ENCODE results near the gene RCBTB2.

Gene RCBTB2

DNA sequence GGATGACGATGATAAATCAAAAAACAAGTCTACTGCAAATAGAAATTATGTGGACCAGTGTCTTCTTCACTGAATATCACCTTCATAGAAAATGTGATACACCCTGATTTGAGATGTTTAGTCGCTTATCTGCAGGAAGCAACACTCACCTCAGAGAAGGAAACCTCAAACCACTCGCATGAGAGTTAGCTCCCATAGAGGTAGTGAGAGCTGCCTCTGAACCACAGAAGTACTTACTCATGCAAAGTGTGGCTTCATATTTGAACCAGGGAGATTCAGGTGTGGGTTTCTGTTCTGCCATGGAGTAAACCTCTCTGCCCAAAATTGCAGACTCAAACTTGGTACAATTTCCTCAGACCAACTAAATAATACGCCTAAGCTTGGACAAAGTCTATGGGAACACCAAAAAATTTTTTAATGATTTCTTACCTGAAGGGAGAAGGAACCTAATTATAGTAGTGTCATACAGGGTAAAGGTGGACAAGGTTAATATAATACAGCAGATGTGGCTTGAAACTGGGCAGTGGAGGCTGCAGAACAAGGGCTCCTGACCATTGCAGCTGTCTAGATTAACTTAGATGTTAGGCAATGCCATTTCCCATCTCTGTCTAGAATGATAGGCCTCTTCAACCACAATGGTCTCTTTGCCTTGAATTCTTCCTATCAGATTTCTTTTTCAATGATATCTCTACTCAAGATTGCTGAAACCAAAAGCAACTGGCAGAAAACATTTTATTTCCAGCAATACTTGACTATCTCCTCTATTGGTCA is 29.6 kb upstream of the RCBTB2 start:
- peak; percentile 37 to 41 for DNase-seq

DNA sequence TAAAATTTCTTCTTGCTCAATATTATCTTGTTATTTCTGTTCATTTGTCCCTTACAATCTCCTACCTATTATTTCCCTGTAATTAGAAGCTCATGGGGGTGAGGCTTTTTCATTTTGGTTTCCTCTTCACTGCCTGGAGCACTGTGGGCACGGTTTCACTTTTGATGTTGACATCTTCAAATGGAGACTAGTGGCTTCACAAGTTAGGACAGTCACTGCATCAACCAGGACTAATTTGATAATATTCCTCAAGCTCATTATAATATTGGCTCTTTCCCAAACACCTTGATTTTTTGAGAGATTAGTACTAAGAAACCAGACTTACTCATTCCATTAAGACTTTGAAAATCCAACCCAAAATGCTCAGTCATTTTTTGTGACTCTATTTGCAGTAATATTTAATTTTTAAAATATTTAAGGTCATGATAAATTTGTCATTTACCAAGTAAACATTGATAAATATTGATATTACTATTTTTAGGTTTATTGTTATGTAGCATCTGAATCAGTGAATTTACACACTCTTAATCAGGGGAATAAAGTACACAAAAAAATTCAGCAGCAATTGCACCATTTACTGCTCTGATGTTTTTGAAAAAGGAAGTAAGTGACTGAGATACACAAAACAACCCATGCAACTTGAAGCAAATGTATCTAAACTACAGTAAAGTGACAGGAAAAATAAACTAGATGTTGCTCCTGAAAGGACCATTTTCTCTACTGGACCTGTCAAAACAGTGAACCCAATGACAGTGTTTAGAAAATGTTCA is 28.8 kb upstream of the RCBTB2 start:
- no peak for DNase-seq

DNA sequence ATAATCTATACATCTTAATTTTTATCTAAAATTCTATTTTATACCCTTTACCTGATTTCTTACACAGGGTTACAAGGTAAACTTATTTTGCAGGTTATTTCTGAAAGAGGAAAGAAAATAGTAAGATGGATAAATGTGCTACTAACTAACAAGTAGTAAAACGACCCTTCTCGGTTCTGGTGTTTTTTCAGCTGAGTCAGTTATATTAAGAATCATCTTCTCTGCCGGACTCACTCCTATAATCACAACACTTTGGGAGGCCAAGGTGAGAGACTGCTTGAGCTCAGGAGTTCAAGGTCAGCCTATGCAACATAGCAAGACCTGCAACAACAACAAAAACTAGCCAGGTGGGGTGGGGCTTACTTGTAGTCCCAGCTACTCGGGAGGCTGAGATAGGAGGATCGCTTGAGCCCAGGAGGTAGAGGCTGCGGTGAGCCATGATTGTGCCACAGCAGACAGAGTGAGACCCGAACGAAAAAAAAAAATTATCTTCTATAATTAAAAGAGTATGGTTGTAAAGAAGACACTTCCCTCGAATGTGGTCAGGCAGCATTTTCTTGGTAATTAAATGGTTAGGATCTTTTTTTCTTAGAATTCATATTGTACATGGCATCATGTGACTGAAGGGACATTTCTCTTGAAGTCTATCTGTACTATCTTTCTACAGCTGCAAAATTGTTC is 27.9 kb upstream of the RCBTB2 start:
- DNase-seq, result no peak

DNA sequence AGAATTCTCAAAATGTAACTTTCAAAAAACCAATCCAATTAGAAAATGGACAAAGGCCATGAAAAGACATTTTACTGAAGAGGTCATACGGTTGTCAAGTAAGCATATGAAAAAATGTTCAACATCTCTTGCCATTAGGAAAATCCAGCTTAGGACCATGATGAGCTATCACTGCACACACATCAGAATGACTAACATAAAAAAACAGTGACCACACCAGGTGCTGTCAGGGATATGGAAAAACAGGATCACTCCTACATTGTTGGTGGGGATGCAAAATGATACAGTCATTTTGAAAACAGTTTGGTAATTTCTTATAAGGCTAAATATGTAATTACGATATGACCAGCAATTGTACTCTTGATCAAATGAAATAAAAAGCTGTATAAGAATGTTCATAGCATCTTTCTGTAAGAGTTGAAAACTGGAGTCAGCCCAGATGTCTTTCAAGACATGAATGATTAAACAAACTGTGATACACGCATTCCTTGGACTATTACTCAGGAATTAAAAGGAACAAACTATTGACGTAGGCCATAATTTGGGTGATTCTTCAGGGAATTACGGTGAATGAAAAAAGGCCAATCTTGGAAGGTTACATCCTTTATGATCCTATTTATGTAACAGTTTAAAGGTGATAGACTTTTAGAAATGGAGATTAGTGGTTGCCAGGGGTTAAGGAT is 26.9 kb upstream of the RCBTB2 start:
- DNase-seq, result no peak

DNA sequence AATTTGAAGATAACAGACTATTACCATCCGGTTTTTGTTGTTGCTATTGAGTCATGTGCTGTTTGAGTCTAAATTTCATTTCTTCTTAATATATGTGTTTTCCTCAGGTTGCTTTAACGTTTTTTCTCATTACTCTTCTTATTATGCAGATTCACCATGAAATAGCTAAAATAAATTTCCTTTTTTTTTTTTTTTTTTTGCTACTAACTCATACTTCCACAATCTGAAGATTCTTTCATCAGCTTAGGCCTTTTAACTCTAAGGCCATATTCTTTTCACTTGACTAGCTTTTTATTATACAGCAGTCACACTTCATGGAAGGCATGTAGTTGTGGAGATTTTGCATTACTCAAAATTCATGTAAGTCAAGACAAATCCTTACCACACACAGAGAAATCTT is 23.9 kb upstream of the RCBTB2 start:
- no peak for DNase-seq

DNA sequence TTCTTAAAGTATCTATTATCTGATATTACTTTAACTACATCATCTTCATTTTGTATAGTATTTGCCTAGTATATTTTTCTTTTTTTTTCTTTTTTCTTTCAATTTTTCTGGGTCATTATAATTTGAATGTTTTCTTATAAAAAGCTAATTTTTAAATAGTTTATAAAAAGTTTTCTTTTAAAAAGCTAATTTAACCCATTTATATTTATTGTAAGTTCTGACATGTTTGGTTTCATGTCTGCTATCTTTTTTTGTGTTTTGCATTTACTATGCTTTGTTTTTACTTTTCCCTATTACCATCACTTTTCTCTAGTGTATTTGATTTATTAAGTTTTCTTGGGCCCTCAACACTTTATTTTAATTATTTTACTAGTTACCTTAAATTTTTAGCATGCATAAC is 22.6 kb upstream of the RCBTB2 start:
- no peak for DNase-seq

DNA sequence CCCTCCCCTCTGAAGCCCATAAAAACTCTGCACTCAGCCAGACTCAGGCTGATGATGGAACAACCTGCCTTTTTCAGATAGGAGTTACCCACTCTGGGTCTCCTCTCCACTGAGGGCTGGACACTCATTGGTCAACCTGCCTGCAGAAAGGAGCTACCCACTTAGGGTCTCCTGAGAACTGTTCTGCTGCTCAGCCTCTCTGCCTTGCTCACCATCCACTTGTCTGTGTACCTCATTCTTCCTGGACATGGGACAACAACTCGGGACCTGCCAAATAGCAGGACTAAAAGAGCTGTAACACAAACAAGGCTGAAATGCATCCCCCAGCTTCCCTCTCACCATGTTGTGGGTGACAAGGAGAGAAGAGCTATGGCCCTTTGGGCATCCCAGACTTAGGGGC is 18.4 kb upstream of the RCBTB2 start:
- DNase-seq, result no peak

DNA sequence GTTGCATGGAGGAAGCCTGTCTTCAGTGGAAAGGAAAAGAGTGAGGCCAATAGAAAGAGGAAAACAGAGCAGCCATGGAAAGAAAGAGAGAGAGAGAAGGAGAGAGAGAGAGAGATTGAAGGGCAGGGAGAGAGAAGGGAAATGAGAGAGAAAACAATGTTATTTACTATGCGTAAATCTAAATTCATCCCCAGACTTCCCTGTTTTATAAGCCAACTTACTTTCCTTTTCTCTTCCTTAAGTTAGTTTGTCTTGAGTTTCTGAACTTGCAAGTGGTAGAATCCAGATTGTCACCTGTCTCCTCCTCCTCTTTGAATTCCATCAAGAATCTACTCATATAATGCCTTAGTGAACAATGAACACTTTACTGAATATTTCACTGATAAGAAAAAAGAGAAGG is 16.8 kb upstream of the RCBTB2 start:
- no peak for DNase-seq

DNA sequence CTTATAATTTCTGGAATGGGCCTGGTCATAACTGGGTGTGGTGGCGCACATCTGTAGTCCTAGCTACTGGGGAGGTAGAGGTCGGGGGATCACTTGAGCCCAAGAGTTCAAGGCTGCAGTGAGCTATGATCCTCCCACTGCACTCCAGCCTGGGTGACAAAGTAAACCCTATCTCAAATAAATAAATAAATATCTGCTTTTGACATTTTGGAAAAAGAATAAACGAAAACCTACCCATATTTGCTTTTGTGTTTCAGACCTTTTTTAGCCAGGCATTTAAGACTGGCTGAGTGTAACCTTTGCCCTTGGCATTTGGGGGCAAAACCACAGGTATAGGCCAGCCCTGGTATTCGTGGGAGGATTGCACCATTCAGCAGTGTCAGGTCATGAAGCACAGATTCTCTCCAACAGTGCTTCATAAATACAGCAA is 14.8 kb upstream of the RCBTB2 start:
- DNase-seq, result no peak

DNA sequence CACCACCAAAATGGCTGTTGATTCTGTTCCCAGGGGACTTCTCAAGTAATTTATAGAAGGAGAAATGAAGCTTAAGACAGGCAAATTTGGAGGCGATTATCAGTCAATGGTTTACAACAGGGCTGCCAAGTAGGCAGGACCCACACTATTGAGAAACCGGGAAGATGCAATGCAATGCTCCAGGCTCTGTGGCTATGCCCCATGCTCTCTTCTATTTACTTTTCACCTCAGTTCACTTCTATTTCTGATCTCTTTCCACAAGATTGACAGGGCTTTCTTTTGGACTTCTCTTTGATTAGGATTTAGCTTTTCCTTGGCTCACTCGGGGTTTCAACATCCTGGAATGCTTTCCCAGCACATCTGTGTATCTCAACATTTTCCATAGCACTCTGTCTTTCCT is 12.7 kb upstream of the RCBTB2 start:
- DNase-seq, result no peak

DNA sequence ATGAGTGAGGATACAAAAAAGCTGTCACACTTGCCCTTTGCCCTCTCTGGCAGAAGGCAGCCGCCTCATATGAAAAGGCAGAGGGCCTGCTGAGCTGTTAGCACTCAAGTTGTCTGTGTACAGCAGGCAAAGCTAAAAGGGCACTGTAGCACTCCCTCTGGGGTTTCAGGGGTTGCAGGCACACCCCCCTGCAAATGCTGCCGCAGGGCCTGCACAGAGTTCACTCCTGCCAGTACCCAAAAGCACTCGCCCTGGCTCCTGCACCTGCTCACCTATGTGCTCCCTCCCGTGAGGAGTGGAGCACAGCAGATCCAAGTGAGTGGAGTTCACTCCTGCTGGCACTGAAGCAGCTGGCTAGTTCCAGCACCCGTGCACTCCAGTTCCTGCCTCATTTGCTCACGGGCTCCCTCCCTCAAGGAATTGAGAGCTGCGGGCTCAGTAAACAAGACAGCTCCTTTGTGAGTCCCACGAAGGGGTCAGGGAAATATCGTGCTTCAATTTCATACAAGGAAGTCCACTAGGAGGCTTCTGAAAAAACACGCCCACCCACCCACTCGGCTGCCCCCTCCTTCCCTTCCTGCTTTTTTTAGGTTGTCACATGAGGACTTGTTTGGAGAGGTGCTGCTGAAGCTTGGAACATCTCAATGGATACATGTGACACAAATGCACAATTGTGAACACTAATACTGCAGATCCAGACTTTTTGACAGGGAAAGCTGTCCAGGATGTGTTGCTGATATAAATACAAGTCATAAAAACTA is 9.9 kb upstream of the RCBTB2 start:
- DNase-seq, result no peak

DNA sequence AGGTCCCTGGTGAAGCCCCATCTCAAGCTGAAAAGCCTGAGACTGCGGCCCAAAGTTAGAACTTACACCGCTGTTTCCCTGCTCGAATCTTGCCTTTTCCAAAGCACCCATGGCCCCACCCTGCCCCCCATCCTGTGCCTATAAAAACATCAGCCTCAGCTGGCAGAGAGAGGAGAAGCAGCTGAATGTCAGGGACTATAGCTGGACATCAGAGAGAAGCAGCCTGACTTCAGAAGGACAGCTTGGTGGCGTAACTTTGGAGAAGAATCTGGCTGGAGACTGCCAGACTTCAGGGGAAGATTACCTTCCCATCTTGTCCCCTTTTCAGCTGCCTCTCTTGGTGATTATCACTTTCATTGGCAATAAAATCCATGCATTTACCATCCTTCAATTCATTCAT is 9.3 kb upstream of the RCBTB2 start:
- DNase-seq, result no peak

DNA sequence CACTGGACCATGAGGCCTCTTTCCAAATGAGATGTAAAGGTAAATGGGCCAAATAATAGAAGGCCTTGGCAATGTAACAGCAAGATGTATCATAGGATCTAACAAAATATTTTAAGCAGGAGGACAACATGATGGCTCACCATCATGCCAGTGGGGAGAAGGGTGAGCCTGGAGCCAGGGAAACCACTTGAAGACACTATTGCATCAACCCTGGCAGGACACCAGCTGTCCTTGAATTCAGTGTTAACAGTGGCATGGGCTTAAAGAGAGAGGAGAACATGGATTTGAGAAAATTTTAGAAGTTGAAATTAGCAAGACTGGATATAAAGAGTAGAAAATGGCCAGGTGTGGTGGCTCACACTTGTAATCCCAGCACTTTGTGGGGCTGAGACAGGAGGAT is 6.7 kb upstream of the RCBTB2 start:
- DNase-seq, result no peak

DNA sequence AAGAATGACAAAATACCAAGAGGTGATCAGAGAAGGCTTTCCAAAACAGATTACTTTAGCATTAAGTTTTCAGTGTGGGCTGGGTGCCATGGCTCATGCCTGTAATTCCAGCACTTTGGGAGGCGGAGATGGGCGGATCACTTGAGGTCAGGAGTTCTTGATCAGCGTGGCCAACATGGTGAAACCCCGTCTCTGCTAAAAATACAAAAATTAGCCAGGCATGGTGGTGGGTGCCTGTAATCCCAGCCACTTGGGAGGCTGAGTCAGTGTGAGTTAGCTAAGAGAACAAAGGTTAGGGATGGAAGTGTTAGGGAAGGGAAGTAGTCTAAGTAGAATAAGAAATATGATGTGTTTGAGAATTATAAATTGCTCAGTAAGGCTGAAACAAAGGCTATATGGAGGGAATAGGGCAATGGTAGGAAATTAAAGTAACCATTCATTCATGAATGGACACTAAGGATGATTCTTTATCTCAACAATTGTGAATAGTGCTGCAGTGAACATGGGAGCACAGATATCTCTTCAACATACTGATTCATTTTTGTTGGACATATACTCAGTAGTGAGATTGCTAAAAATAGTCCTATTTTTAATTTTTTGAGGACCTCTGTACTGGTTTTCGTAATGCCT is 3.9 kb upstream of the RCBTB2 start:
- no peak for DNase-seq

DNA sequence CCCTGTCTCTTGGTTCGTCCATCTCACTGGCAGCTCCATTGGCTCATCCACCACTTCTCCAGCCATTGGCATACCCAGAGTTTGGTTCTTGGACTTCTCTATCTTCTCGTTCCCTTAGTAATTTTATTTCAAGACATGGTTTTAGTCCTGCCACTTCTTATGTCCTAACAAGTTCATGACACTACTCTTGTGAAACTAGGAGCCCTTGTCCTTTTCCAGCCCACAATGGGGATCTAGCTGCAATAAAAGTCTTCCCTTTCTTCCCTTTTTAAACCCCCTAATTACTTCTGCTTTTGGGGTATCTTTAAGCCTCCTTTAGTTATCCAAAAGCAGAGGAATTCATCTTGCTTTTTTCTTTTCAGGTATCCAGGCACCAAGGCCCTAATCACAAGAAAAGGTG is 2.9 kb upstream of the RCBTB2 start:
- DNase-seq, result no peak

DNA sequence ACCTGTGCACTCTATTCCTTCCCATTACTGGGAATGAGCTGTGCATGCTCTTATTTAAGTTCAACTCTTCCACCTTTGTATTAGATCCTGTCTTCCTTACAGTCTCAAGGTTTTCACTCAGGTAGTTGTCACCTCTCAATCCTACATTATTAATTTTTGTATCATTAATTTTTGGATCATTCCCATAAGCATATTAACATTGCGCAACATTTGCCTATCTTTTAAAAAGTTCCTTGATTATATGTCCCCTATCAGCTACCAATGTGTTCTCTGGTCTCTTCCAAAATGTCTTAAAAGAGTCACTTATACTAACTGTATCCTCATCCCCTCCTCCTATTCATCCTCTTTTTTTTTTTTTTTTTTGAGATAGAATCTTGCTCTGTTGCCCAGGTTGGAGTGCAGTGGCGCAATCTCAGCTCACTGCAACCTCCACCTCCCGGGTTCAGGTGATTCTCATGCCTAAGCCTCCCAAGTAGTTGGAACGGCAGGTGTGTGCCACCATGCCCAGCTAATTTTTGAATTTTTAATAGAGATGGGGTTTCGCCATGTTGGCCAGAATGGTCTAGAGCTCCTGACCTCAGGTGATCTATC is 2.1 kb upstream of the RCBTB2 start:
- no peak for DNase-seq

DNA sequence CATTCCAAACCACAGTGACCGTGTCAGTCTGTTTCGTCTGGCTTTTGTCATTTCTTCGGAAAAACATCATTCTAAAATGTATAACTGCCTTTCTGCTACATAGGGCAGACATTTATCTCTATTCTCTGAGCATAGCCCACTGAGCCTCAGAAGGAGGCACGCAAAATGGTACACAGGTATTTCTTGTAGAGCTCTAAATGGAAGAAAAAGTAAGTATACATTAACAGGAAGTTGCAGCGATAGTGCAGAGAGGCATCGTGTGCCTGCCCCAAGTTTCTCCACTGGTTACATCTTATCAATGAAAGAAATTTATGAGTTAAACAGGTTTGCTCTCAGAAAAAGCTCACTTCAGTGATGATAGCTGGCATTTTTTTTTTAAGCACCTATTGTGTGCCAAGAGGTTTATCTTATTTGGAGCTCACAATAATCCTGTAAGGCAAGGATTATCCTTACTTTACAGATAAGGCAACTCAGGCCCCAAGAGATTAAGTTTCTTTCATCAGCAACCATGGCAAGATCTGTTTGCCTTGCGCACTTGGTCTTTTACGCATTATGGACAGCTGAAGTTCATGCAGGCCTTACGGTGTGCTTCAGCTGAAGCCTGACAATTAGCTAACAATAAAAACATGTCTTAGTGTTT is 1.2 kb upstream of the RCBTB2 start:
- DNase-seq, result no peak

DNA sequence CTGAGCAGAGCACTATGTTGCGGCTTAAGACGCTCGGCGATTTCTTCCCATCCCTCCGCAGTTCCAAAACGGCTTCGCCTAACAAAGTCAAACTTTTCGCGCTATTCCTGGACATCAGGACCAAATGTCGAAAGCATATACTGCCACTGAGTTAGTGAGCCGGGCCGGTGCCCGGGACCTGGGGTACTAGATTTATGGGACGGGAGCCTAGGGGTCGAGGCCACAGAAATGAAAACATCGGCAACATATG is 699 bp downstream of the RCBTB2 start:
- DNase-seq, result no peak

DNA sequence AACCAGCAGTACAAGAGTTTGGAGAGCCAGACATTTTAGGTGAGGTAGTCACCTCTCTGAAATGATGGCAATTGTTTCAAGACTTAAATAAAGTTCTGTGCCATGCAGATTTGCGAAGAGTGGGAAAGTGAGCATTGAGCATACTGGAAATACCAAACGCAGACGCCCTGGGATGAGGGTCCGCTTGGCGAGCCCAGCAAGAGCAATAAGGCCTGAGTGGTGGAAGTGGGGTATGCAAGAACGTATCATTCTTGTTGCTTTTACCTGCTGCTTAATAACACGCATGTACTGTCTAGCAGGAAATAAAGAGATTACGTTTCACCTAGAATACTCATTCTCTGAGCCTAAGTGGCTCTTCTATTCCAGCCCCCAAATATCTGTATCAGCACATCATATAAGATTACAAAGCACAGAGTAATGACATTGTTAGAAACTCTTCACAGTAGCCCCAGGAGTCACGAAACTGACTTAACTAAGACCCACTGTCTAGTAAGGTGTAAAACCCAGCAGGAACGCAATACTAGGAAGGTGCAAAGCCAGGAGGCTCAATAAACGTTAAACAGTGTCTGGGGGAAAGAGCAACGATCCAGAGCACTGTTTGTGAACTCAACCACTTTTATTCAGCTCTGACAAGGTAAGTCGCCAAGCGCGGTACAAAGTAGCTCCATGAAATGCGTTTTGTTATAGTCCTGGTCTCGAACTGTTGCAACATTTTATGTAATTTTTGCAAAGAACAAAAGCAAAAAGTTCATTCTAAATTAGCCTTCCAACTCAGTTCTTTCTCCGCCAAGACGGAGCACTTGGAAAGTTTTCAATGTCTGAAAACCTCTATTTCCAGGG is 1.2 kb downstream of the RCBTB2 start:
- peak in 1 of 2 experiments; percentile 6 for DNase-seq

DNA sequence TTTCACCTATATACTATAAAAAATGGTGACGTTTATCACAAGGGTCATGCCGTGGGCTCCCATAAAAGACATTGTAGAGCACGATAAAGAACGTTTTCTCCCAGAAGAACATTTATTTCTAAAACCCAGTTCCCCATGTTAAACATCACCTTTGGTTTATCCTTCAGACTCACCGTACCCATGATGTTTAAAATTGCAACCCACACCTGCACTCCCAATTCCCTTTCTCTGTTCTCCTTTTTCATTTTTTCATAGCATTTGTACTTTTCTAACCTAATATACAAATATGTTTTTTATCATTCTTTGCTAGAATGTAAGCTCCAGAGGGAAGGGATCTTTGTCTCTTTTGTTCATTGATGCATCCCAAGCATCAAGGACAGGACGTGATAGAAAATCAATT is 2.0 kb downstream of the RCBTB2 start:
- DNase-seq, result no peak

DNA sequence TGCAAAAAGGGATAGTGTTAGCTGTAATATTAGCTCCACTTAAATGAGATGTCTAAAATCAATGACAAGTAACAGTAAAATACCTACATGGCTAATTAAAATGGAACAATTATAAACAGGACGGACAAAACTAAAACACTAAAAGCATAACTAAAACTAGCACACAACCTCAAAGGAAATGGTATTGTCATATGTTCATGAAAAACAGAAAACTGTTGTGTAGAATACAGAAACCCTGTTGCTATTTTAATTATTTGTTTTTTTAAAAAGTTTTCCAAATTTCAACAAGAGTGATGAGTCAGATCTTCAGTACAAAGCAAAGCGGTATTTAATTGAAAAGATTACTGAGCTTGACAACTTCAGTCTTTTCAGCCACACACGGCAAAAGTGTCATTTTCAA is 4.2 kb downstream of the RCBTB2 start:
- no peak for DNase-seq
